OCI-LY7 (cell line): ENCODE results near the gene DMD.

ENCODE experiments used
- EZH2phosphoT487 ChIP-seq: fragments of 200-600 bp; sonication (generic); IDR thresholded peaks from 2 replicates; pipeline ENCODE4 v1.6.1; 2018; ENCODE audit warnings: low read depth, borderline replicate concordance, mild to moderate bottlenecking, mixed run types, antibody characterized with exemption, low read length, moderate library complexity, mixed read lengths
- TF ChIP-seq, protein P1 (sequence below): fragments of 200-600 bp; sonication (generic); conservative IDR thresholded peaks from 2 replicates; pipeline ENCODE4 v1.5.1; 2014; ENCODE audit warnings: mild to moderate bottlenecking, antibody characterized with exemption, low read length, moderate library complexity, mixed read lengths

GRCh38 chrX:31302573-31303075, 1908.7 kb downstream of the DMD start:
- TF ChIP-seq, protein P1, sequence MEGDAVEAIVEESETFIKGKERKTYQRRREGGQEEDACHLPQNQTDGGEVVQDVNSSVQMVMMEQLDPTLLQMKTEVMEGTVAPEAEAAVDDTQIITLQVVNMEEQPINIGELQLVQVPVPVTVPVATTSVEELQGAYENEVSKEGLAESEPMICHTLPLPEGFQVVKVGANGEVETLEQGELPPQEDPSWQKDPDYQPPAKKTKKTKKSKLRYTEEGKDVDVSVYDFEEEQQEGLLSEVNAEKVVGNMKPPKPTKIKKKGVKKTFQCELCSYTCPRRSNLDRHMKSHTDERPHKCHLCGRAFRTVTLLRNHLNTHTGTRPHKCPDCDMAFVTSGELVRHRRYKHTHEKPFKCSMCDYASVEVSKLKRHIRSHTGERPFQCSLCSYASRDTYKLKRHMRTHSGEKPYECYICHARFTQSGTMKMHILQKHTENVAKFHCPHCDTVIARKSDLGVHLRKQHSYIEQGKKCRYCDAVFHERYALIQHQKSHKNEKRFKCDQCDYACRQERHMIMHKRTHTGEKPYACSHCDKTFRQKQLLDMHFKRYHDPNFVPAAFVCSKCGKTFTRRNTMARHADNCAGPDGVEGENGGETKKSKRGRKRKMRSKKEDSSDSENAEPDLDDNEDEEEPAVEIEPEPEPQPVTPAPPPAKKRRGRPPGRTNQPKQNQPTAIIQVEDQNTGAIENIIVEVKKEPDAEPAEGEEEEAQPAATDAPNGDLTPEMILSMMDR, result no peak
- no peak for TF ChIP-seq EZH2phosphoT487
